ENCODE results near the gene RAD51B. TPM values are rescaled to one million over a fixed set of nuclear protein-coding genes. Genes with fewer than 3 reads are reported as not detected.

The RAD51B gene
- total and polyA plus RNA-seq, 3 donors from 2014 or later = 5.5 to 22.5 (median 19.1) TPM

DNA sequence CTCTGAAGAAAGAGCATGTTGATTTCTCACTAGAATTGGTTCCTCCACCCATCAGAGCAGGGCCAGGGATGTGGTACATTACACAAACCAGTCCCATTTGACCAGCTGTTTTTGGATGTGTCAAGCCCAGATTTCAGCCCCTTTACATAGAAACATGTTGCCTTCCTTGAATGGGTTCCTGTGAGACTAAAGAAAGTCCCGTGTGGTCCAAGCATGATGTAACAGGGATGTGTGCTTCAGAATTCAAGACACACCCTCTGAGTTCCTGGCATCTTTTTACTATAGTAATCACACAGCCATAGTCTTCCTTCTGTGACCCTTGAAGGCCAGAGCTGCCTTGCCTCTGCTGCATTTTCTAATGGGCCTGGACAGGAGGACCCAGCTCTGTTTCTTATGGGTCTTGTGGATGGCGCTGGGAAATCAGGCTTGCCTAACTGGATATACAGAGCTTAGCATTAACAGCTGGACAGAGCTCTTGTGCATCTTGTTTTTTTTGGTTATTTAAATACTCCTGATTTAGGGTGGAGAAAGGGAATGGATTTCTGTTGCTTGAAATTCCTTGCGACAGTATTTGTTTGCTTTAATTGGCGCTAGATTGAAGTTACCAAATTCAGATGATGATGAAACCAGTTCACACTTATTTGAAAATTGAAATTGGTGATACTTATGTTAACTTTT is 632.3 kb downstream of the RAD51B start:
- WGBS, 2 donors = 78 to 81% methylated on average over 4 of the region's 4 CpGs
- Histone ChIP-seq H3K27ac (peak overlapping the region in 1 of 2 donors; percentile 55), H3K36me3 (ENCODE audit: low read depth, missing control alignments) (no peaks in the 10 kb centered on the region), H3K27me3 (no peaks in the 10 kb centered on the region), H3K4me3 (no peak overlapping the region), H3K9me3 (no peaks in the 10 kb centered on the region), H3K4me1 (no peaks in the 10 kb centered on the region)
- no peak for TF ChIP-seq POLR2A (IDR thresholded peaks at IDR 0.05)
- TF ChIP-seq, protein P1, sequence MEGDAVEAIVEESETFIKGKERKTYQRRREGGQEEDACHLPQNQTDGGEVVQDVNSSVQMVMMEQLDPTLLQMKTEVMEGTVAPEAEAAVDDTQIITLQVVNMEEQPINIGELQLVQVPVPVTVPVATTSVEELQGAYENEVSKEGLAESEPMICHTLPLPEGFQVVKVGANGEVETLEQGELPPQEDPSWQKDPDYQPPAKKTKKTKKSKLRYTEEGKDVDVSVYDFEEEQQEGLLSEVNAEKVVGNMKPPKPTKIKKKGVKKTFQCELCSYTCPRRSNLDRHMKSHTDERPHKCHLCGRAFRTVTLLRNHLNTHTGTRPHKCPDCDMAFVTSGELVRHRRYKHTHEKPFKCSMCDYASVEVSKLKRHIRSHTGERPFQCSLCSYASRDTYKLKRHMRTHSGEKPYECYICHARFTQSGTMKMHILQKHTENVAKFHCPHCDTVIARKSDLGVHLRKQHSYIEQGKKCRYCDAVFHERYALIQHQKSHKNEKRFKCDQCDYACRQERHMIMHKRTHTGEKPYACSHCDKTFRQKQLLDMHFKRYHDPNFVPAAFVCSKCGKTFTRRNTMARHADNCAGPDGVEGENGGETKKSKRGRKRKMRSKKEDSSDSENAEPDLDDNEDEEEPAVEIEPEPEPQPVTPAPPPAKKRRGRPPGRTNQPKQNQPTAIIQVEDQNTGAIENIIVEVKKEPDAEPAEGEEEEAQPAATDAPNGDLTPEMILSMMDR (IDR thresholded peaks at IDR 0.05) = no peak
- DNase-seq = peak; percentile 55
- intact Hi-C loops (cut with DNase I; ENCODE audit: low total_unique reads) = no loop called here

DNA sequence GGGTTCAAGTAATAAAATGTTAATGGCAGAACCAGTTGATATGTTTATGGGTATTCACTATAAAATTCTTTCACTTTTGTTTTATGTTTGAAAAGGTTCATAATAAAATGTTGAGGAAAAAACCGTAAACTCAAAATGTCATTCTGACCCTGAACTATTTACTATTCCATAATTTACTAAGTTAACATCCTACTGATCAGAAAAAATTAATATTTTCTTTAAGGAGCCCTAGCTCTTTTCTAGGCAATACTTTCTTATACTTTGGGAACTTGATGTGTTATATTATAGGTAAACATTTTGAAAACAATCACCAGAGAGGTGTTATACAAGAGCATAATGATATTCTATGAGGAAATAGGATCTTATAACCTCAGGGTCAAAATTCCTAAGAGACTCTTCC is 638.7 kb downstream of the RAD51B start:
- no peaks in the 10 kb centered on the region for H3K9me3 ChIP-seq
- 0 to 75% methylated on average over 1 of the region's 1 CpG for WGBS, 2 donors
- no peak for TF ChIP-seq POLR2A (IDR thresholded peaks at IDR 0.05)
- TF ChIP-seq, protein P1 (IDR thresholded peaks at IDR 0.05) = no peak
- H3K4me3 ChIP-seq = no peak overlapping the region
- no peak overlapping the region for H3K27ac ChIP-seq
- H3K36me3 ChIP-seq (ENCODE audit: low read depth, missing control alignments) = no peaks in the 10 kb centered on the region
- DNase-seq = no peak
- H3K4me1 ChIP-seq = peaks cover 13% of the 10 kb centered on the region
- intact Hi-C loops (cut with DNase I; ENCODE audit: low total_unique reads) = no loop called here
- H3K27me3 ChIP-seq = no peaks in the 10 kb centered on the region

DNA sequence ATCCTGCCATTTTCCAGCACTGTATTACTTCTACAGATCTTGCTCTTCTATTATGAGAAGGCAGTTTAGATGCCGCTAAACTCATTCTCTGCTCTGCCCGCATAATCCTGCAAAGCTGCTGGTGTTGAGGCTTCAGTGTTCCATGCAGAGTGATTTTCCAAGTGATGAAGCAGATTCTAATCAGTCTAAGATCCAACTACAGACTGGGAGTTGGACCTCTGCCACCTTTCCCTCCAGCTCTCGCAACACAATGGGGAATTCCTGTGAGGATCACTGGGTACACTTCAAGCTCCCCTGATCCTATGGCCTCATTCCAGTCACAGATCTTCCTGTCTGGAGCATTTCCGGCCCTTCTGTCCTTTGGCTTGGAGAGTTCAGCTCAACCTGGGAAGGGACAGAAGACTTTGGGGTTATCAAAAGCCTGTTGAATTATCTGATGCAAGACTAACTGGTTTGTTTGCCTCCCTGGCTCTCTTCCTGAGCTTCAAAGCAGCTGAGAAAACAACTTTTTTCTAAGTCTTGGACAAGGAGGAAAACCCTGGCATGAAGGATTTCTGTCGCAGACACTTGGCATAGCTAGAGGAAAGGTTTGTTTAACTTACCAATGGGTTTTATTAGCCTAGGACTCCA is 639.4 kb downstream of the RAD51B start:
- Histone ChIP-seq H3K4me1 (peaks cover 13% of the 10 kb centered on the region), H3K9me3 (no peaks in the 10 kb centered on the region), H3K27me3 (no peaks in the 10 kb centered on the region), H3K27ac (peak overlapping the region in 1 of 2 donors; percentile 47), H3K36me3 (ENCODE audit: low read depth, missing control alignments) (no peaks in the 10 kb centered on the region), H3K4me3 (no peak overlapping the region)
- TF ChIP-seq, protein P1 (IDR thresholded peaks at IDR 0.05) = no peak
- no peak for TF ChIP-seq POLR2A (IDR thresholded peaks at IDR 0.05)
- intact Hi-C loops (cut with DNase I; ENCODE audit: low total_unique reads) = no loop called here
- WGBS, 2 donors = 61 to 68% methylated on average over 5 of the region's 5 CpGs
- no peak for DNase-seq

DNA sequence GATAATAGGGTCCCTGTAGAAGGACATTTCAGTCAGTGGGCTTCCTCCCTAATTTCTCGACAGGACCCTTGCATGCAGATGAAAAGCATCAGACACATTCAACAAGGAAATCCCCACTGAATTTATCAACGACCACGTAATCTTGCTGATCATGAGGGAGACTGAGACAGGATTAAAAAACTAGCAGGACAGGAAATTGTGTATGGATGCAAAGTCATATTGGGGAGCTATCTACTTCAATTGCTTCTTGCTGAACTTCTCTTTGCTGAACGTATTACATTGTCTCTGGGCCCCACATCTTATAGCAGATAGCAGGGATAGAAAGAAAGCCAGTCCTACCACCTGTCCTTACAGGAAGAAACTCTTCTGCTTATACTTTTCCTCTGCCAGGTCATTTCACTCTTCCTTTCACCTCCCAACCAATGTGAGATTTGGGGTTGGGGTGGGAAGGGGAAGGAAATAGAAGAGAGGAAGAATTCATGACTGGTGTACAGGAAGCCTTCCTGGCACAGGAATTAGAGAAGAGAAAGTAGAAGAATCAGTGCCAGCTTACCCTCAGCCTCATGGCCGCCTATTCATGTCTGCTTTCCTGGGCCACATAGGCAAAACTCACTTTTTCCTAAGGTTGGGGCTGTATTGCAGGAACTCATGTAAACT is 640.0 kb downstream of the RAD51B start:
- Histone ChIP-seq H3K36me3 (ENCODE audit: low read depth, missing control alignments) (no peaks in the 10 kb centered on the region), H3K27ac (peak overlapping the region in 1 of 2 donors; percentile 47), H3K9me3 (no peaks in the 10 kb centered on the region), H3K4me1 (peaks cover 13% of the 10 kb centered on the region), H3K27me3 (no peaks in the 10 kb centered on the region), H3K4me3 (no peak overlapping the region)
- TF ChIP-seq POLR2A (IDR thresholded peaks at IDR 0.05) = no peak
- TF ChIP-seq, protein P1 (IDR thresholded peaks at IDR 0.05) = no peak
- intact Hi-C loops (cut with DNase I; ENCODE audit: low total_unique reads) = no loop called here
- 63 to 78% methylated on average over 5 of the region's 5 CpGs for WGBS, 2 donors
- no peak for DNase-seq
